Left ventricle myocardium inferior (tissue), 1 donor: ENCODE data around the gene PPP1R15B. TPM values are rescaled to one million over a fixed set of nuclear protein-coding genes. Genes with fewer than 3 reads are reported as not detected.

Experiments used
- DNase-seq: peaks from one replicate; pipeline ENCODE4 v3.0.0-alpha.2; 2020
- H3K27ac ChIP-seq: fragments of 200-600 bp; replicated peaks from 2 replicates; pipeline ENCODE4 v1.8.0; 2021
- H3K27me3 ChIP-seq: fragments of 200-600 bp; 2 replicates; pipeline ENCODE4 v1.8.0; 2021; ENCODE audit warnings: low read depth
- H3K36me3 ChIP-seq: fragments of 200-600 bp; 2 replicates; pipeline ENCODE4 v1.8.0; 2021
- H3K4me1 ChIP-seq: fragments of 200-600 bp; 2 replicates; pipeline ENCODE4 v1.8.0; 2021
- H3K4me3 ChIP-seq: fragments of 200-600 bp; 2 replicates; pipeline ENCODE4 v1.8.0; 2021; ENCODE audit warnings: mild to moderate bottlenecking, moderate library complexity
- H3K9me3 ChIP-seq: fragments of 200-600 bp; replicated peaks from 2 replicates; pipeline ENCODE4 v1.8.0; 2021
- intact Hi-C: fragments of 100-400 bp; cut with micrococcal nuclease; formaldehyde crosslinking; loops from one replicate; pipeline ENCODE4 v1.11.0; 2022
- total RNA-seq: library from RNA; stranded (reverse); fragmentation: NEBNext Ultra II Directional; extraction: Animal tissue kit (Norgen Biotek cat#: 25700); gene quantifications from one replicate; pipeline ENCODE4 v1.2.1, GENCODE V29; 2021
- TF ChIP-seq, protein P1 (sequence below): fragments of 200-600 bp; IDR thresholded peaks from 2 replicates; pipeline ENCODE4 v1.8.0; 2021; ENCODE audit warnings: antibody characterized with exemption, mild to moderate bottlenecking, borderline replicate concordance
- donor health status: DM: no; HTN: yes; CAD: no; lungs with severe emphysema.

PPP1R15B gene
- total RNA-seq, 1 donor from 2014 or later, result 20.5 TPM

DNA sequence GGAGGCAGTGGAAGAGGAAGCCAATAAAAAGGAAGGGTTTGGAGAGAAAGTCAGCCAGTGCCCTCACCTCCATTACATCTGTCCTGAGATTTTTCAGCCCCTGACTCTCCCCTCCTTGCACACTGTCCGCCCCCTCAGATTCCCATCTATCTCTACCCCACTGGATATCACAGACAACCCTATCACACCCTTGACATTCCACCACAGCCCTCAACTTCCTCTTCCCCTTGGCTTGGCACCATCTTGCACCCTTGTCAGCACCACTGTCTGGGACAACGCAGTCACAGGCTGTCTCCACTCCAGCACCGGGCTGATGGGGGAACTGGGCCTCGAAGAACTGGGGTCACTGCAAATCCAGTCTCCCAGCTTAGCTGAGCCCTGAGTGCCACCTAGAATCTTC lies 37.7 kb downstream of the PPP1R15B start:
- H3K36me3 ChIP-seq, result no peaks in the 10 kb centered on the region
- TF ChIP-seq, protein P1, sequence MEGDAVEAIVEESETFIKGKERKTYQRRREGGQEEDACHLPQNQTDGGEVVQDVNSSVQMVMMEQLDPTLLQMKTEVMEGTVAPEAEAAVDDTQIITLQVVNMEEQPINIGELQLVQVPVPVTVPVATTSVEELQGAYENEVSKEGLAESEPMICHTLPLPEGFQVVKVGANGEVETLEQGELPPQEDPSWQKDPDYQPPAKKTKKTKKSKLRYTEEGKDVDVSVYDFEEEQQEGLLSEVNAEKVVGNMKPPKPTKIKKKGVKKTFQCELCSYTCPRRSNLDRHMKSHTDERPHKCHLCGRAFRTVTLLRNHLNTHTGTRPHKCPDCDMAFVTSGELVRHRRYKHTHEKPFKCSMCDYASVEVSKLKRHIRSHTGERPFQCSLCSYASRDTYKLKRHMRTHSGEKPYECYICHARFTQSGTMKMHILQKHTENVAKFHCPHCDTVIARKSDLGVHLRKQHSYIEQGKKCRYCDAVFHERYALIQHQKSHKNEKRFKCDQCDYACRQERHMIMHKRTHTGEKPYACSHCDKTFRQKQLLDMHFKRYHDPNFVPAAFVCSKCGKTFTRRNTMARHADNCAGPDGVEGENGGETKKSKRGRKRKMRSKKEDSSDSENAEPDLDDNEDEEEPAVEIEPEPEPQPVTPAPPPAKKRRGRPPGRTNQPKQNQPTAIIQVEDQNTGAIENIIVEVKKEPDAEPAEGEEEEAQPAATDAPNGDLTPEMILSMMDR, result no peak
- peaks cover 60% of the 10 kb centered on the region for H3K27me3 ChIP-seq
- H3K27ac ChIP-seq, result no peak overlapping the region
- no peaks in the 10 kb centered on the region for H3K9me3 ChIP-seq
- H3K4me3 ChIP-seq, result no peak overlapping the region
- peaks cover 17% of the 10 kb centered on the region for H3K4me1 ChIP-seq
- no peak for DNase-seq
- intact Hi-C loops, result no loop called here

DNA sequence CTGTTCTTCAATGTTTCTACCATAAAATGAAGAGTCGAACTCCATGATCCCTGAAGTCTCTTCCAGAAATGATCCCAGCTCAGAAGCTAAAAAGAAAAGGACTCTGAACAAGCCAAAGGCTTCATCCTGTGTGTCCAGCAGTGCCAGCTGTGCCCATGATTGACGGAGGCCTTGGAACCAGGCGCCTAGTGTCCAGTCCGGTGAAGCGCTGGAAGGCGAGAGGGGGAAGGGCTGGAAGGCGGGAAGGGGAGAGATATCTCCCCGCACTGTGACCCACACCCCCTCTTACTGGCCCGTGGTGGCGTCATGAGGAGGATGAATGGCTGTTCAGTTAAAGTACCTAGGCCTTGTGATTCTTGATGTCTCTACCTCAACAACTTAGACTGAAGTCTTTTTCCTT lies 41.4 kb downstream of the PPP1R15B start:
- Histone ChIP-seq H3K4me1 (no peaks in the 10 kb centered on the region), H3K36me3 (no peaks in the 10 kb centered on the region), H3K27ac (no peak overlapping the region), H3K9me3 (no peaks in the 10 kb centered on the region), H3K4me3 (no peak overlapping the region), H3K27me3 (peaks cover 29% of the 10 kb centered on the region)
- intact Hi-C loops, result no loop called here
- DNase-seq, result no peak
- TF ChIP-seq, protein P1, result no peak

DNA sequence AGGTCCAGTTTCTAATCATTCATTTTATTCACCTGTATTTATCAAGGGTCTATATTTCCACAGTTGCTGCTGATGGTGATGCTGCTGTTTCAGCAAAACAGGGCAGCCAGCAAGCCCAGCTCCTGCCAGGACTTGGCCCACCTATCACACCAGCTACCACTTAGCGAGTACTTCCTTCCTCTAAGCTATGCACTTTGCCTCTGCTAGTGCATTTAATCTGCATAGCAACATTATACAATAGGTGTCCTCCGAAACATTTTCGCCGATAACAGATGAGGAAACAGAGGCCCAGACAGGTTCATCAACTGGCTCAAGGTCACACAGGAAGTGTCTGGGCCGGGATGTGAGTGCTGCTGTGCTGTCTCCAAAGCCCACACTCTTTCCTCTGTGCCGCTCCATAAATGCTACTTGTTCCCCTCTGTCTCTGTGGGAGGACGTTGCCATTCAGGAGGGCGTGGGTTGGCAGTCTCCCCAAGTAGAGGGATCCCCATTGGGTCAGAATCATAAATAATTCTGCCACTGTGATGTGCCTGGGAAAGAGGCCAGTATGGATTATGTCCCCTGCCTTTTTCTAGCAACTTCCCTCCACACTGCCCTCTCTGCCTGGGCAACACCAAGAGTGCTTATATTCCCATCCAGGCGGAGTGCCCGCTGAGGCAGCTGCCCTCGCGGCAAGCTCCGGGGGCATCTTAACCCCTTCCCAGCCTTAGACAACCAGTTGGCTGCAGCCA lies 42.5 kb downstream of the PPP1R15B start:
- TF ChIP-seq, protein P1, result no peak
- intact Hi-C loops, result no loop called here
- no peak for DNase-seq
- Histone ChIP-seq H3K27ac (no peak overlapping the region), H3K36me3 (no peaks in the 10 kb centered on the region), H3K27me3 (peaks cover 21% of the 10 kb centered on the region), H3K9me3 (no peaks in the 10 kb centered on the region), H3K4me1 (peaks cover under 1% of the 10 kb centered on the region), H3K4me3 (no peak overlapping the region)

DNA sequence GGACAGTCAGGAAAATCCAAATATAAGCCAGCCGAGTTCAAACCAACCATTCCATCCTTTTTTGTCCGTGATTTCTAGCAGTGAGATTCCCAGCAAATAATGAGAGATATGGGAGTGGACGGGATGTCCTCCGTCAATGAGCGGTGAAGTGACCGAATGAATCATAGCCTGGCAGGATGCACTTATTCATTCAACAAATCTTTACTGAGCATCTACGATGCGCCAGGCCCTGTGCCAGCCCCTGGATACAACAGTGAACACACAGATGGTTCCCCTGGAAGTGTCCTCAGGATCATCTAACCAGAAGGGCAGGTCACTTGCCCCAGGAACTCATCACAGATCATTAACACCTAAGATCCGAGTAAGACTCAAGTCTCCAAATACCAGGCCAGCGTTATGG lies 43.7 kb downstream of the PPP1R15B start:
- H3K27me3 ChIP-seq, result peaks cover 9% of the 10 kb centered on the region
- intact Hi-C loops, result no loop called here
- TF ChIP-seq, protein P1, result no peak

DNA sequence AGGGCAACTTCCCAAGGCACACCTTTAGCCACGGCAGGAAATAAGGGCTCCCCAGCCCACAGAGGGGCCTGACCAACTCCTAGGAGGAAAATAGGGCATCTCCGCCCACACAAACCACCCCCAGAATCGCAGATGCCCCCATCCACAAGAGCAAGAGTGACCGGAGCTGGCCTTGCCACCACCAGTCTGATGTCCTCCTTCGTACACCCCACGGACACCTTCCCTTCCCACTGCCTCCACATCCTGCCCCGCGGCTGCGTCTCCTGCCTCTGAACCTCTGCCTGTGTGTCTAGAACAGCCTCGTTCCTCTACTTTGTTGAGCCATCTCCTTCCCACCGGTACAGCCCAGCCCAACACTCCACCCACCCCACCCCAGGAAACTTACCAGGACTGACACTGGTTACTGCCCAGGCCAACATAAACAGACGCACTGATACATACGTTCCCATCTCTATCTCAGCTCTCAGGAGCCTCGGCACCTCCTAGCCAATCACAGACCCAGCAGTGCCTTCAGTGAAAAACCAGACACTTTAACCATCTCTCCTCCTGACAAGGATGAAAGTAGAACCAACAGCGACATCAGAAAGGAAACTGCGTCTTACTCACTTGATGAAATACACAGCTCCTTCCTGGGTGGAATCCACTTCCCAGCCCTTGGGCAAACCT lies 44.3 kb downstream of the PPP1R15B start:
- intact Hi-C loops, result no loop called here
- no peak overlapping the region for H3K4me3 ChIP-seq
- peaks cover 19% of the 10 kb centered on the region for H3K4me1 ChIP-seq
- TF ChIP-seq, protein P1, result no peak
- no peak overlapping the region for H3K27ac ChIP-seq
- peaks cover 9% of the 10 kb centered on the region for H3K27me3 ChIP-seq
- DNase-seq, result no peak
- H3K36me3 ChIP-seq, result no peaks in the 10 kb centered on the region
- no peaks in the 10 kb centered on the region for H3K9me3 ChIP-seq

More for the DNA sequence above, 43.7 kb downstream of the PPP1R15B start:
- Histone ChIP-seq H3K36me3 (no peaks in the 10 kb centered on the region), H3K27ac (no peak overlapping the region), H3K4me3 (no peak overlapping the region), H3K9me3 (no peaks in the 10 kb centered on the region), H3K4me1 (peaks cover 13% of the 10 kb centered on the region)
- DNase-seq, result no peak
